Mucosa of rectum (tissue), 2 donors: ENCODE data around the gene SLC25A21.

ENCODE experiments used
- H3K27ac ChIP-seq, 2 donors: one replicate each; pipeline ENCODE4 v1.7.0; 2013; ENCODE audit warnings: inconsistent platforms in 2 of 2, low read depth in 2 of 2, low read length in 2 of 2
- H3K27me3 ChIP-seq, 2 donors: one replicate each; pipeline ENCODE4 v1.7.0; 2013; ENCODE audit warnings: low read length in 2 of 2; ENCODE audit not compliant: control insufficient read depth in 2 of 2, insufficient read depth in 2 of 2
- H3K36me3 ChIP-seq, 2 donors: one replicate each; pipeline ENCODE4 v1.7.0; 2013; ENCODE audit warnings: low read length in 2 of 2; ENCODE audit not compliant: control insufficient read depth in 2 of 2, insufficient read depth in 2 of 2
- H3K4me1 ChIP-seq, 2 donors: one replicate each; pipeline ENCODE4 v1.7.0; 2013; ENCODE audit warnings: low read length in 2 of 2, mild to moderate bottlenecking in 1 of 2; ENCODE audit not compliant: control insufficient read depth in 2 of 2, insufficient read depth in 2 of 2
- H3K4me3 ChIP-seq, 2 donors: one replicate each; pipeline ENCODE4 v1.7.0; 2013; ENCODE audit warnings: low read length in 2 of 2
- H3K9ac ChIP-seq, 2 donors: one replicate each; pipeline ENCODE4 v1.7.0; 2013; ENCODE audit warnings: low read length in 2 of 2, low read depth in 1 of 2, mild to moderate bottlenecking in 1 of 2
- H3K9me3 ChIP-seq, 2 donors: one replicate each; pipeline ENCODE4 v1.7.0; 2013; ENCODE audit warnings: low read length in 2 of 2; ENCODE audit not compliant: control insufficient read depth in 2 of 2
- donor health status: healthy.
- donor health status: Normal muscosa, but diverticular disease.

The SLC25A21 gene

DNA sequence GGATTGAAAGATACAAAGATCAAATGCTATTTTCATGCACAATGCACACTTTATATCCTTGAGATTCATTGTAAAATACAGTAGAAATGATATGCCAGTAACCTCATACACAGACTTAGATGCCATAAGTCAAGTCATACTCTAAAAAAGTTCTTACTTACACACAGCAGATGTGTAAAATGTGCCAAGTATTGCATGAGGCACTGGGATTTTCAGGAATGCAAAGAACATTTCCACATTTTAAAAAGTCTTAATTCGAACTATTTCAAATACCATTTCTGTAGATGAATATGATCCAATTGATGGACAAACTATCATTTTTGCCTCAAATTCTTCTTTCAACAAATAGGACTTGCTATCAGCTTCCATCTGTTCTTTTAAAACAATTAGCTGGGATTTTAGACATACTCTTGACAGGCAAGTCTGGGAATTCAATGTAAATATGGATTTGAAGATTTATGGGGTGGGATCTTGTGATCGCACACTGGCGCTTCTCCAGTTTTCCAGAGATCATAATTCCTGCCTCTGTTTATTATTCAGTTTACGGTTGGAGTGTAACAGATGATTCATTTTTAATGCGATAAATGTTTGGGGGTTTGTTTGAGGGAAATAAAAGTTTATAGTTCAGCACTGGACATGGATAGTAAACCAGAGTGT lies 326.9 kb downstream of the SLC25A21 start:
- H3K27ac ChIP-seq, result no peak overlapping the region
- no peaks in the 10 kb centered on the region for H3K36me3 ChIP-seq
- H3K27me3 ChIP-seq, result no peaks in the 10 kb centered on the region

GRCh38 chr14:36844443-36845195 lies 327.8 kb downstream of the SLC25A21 start:
- no peak overlapping the region for H3K27ac ChIP-seq
- no peaks in the 10 kb centered on the region for H3K27me3 ChIP-seq
- H3K9ac ChIP-seq, result no peak overlapping the region
- no peaks in the 10 kb centered on the region for H3K9me3 ChIP-seq
- no peaks in the 10 kb centered on the region for H3K4me1 ChIP-seq
- H3K4me3 ChIP-seq, result no peak overlapping the region
- H3K36me3 ChIP-seq, result no peaks in the 10 kb centered on the region

More for the DNA sequence above, 326.9 kb downstream of the SLC25A21 start:
- Histone ChIP-seq H3K9me3 (no peaks in the 10 kb centered on the region), H3K9ac (no peak overlapping the region), H3K4me1 (no peaks in the 10 kb centered on the region), H3K4me3 (no peak overlapping the region)

GRCh38 chr14:36843410-36843809 lies 329.0 kb downstream of the SLC25A21 start:
- Histone ChIP-seq H3K4me3 (no peak overlapping the region), H3K9me3 (no peaks in the 10 kb centered on the region), H3K36me3 (no peaks in the 10 kb centered on the region), H3K27ac (no peak overlapping the region), H3K27me3 (no peaks in the 10 kb centered on the region), H3K4me1 (no peaks in the 10 kb centered on the region), H3K9ac (no peak overlapping the region)

DNA sequence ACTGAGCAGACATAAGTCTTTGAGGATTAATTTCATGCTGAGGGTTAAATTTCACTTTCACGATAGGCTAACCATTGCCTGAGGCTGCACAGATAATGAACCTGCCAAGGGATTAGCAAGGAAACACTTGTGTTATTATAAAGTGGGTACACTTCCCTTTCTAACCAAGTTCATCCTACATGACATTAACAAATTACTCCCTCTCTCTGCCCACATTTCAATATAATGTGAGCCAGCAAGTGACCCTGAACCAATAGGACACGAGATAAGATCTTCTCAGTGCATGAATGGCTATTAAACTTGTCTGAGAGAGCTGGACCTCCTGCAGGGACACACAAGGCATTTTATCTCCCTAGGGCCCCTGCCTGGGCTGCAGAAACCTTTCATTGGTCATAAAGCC lies 337.3 kb downstream of the SLC25A21 start:
- Histone ChIP-seq H3K27ac (no peak overlapping the region), H3K9me3 (no peaks in the 10 kb centered on the region), H3K4me1 (no peaks in the 10 kb centered on the region), H3K9ac (no peak overlapping the region), H3K4me3 (no peak overlapping the region), H3K27me3 (no peaks in the 10 kb centered on the region), H3K36me3 (no peaks in the 10 kb centered on the region)

- Histone ChIP-seq H3K27me3 (no peaks in the 10 kb centered on the region), H3K4me1 (no peaks in the 10 kb centered on the region), H3K36me3 (no peaks in the 10 kb centered on the region), H3K9ac (no peak overlapping the region), H3K4me3 (no peak overlapping the region), H3K9me3 (no peaks in the 10 kb centered on the region), H3K27ac (no peak overlapping the region)
Observed at GRCh38 chr14:36834293-36834692, 338.1 kb downstream of the SLC25A21 start.

DNA sequence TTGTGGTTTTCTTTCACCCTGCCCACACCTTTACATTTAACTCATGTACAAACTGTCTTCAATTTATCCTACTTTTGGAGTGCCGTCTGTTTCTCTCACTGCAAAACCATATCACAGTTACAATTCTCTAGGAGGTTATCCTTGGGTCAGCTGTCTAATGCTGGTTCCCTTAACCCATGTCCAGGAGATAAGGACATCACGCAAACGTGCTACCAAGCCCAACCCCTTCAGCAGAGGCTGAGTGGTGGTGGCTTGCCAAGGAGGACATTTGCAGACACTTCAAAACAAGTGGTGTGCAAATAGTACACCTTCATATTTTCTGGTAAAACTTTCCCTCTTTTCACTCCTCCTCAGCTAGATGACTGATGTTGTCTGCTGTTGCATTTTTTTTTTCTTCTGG lies 342.9 kb downstream of the SLC25A21 start:
- Histone ChIP-seq H3K9ac (no peak overlapping the region), H3K27me3 (no peaks in the 10 kb centered on the region), H3K9me3 (no peaks in the 10 kb centered on the region), H3K4me3 (no peak overlapping the region), H3K4me1 (no peaks in the 10 kb centered on the region), H3K27ac (no peak overlapping the region), H3K36me3 (no peaks in the 10 kb centered on the region)

GRCh38 chr14:36827861-36828260 lies 344.5 kb downstream of the SLC25A21 start:
- Histone ChIP-seq H3K27ac (no peak overlapping the region), H3K9me3 (no peaks in the 10 kb centered on the region), H3K4me3 (no peak overlapping the region), H3K27me3 (no peaks in the 10 kb centered on the region), H3K36me3 (no peaks in the 10 kb centered on the region), H3K9ac (no peak overlapping the region), H3K4me1 (no peaks in the 10 kb centered on the region)

GRCh38 chr14:36826614-36827013 lies 345.8 kb downstream of the SLC25A21 start:
- H3K36me3 ChIP-seq, result no peaks in the 10 kb centered on the region
- H3K27ac ChIP-seq, result no peak overlapping the region
- H3K9me3 ChIP-seq, result no peaks in the 10 kb centered on the region

DNA sequence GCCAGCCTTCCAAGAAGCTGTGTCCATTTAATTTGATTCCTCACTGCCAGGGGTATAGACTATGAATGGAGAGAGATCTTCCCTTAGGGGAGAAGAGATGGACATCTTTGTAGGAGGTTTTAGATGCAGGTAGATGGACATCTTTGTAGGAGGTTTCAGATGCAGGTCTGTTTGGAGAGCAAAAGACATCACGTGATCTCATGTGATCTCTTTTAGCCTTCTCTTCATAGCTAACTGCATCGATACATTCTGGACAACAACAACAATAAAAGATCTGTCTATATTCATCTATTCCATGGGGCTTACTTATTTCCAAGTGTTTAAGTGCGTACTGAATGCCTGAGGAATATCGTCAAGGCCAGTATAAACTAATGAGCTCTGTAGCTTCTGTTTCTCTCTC lies 347.6 kb downstream of the SLC25A21 start:
- no peaks in the 10 kb centered on the region for H3K36me3 ChIP-seq
- H3K9ac ChIP-seq, result no peak overlapping the region
- no peaks in the 10 kb centered on the region for H3K4me1 ChIP-seq
- no peaks in the 10 kb centered on the region for H3K9me3 ChIP-seq
- no peaks in the 10 kb centered on the region for H3K27me3 ChIP-seq
- no peak overlapping the region for H3K4me3 ChIP-seq
- H3K27ac ChIP-seq, result no peak overlapping the region

More at GRCh38 chr14:36826614-36827013, 345.8 kb downstream of the SLC25A21 start:
- H3K9ac ChIP-seq, result no peak overlapping the region
- H3K4me3 ChIP-seq, result no peak overlapping the region
- no peaks in the 10 kb centered on the region for H3K27me3 ChIP-seq
- no peaks in the 10 kb centered on the region for H3K4me1 ChIP-seq

DNA sequence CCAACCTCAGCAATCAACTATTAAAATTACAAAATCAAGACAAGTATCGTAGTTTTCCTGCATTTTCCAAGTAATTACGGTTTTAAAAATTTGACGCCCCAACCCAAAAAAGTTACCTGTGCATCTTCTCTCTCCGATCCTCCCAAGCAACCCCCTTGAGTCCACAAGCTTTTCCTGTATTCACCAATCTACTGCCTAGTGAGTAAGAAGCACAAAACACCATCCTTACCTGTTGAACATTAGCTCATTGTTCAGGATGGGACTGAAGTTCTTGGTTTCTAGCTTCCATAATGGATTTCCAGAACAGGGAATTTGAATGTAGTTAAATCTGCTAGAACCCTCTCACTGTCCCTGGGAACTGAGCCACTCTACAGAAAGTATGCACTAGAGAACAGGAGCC lies 348.8 kb downstream of the SLC25A21 start:
- Histone ChIP-seq H3K27me3 (no peaks in the 10 kb centered on the region), H3K9ac (no peak overlapping the region), H3K9me3 (no peaks in the 10 kb centered on the region), H3K4me1 (no peaks in the 10 kb centered on the region), H3K36me3 (no peaks in the 10 kb centered on the region), H3K4me3 (no peak overlapping the region), H3K27ac (no peak overlapping the region)
